Spinal cord (tissue), 10 donors: Measurements from ENCODE around the gene GRIP1. TPM values are rescaled to one million over a fixed set of nuclear protein-coding genes. Genes with fewer than 3 reads are reported as not detected.

Experiments used
- DNase-seq, 6 donors: peaks; one replicate each; pipeline versions ENCODE4 v3.0.0 to v3.0.0-alpha.2; 2013 to 2015; ENCODE audit warnings: low spot score in 6 of 6, low read depth in 4 of 6
- H3K27ac ChIP-seq: one replicate; pipeline ENCODE4 v1.5.1; 2013; ENCODE audit warnings: low read depth, low read length, control low read depth
- H3K27me3 ChIP-seq: one replicate; pipeline ENCODE4 v1.6.1; 2013; ENCODE audit warnings: low read length; ENCODE audit not compliant: control insufficient read depth, insufficient read depth
- H3K36me3 ChIP-seq: one replicate; pipeline ENCODE4 v1.6.1; 2013; ENCODE audit warnings: low read length; ENCODE audit not compliant: control insufficient read depth, insufficient read depth
- H3K4me1 ChIP-seq: one replicate; pipeline ENCODE4 v1.6.1; 2013; ENCODE audit warnings: low read length; ENCODE audit not compliant: control insufficient read depth, insufficient read depth
- H3K4me3 ChIP-seq: one replicate; pipeline ENCODE4 v1.5.1; 2013; ENCODE audit warnings: low read depth, low read length, control low read depth
- H3K9me3 ChIP-seq: one replicate; pipeline ENCODE4 v1.6.1; 2013; ENCODE audit warnings: low read length; ENCODE audit not compliant: control insufficient read depth, insufficient read depth
- WGBS: methylation state at CpG from one replicate; pipeline ENCODE4 v1.1.5; 2013; ENCODE audit warnings: missing lambda C conversion rate; ENCODE audit not compliant: insufficient coverage; 5-methylcytosine and 5-hydroxymethylcytosine counted together
- polyA plus RNA-seq, 2 donors: library from polyadenylated mRNA; unstranded; fragments of 120-200 nt; gene quantifications; one replicate each; pipeline ENCODE4 v1.2.1, GENCODE V29; 2013; ENCODE audit not compliant: insufficient read length in 2 of 2
- total RNA-seq, 2 donors: library from RNA; depleted of rRNA in 1 of 2; stranded (reverse); fragments of 120-200 nt in 1 of 2; fragments of >200 nt in 1 of 2; gene quantifications; one replicate each; pipeline versions ENCODE4 v1.2.3 to v1.2.4, GENCODE V29; 2013 to 2014
- donor health status: healthy.

The GRIP1 gene
- total and polyA plus RNA-seq, 4 donors, result 25.1 to 33.4 (median 29.9) TPM

- WGBS, result 100% methylated on average over 2 of the region's 2 CpGs
- H3K9me3 ChIP-seq, result no peaks in the 10 kb centered on the region
- H3K27me3 ChIP-seq, result no peaks in the 10 kb centered on the region
- DNase-seq, result no peak
- H3K4me3 ChIP-seq, result no peak overlapping the region
- no peaks in the 10 kb centered on the region for H3K4me1 ChIP-seq
- no peak overlapping the region for H3K27ac ChIP-seq
- no peaks in the 10 kb centered on the region for H3K36me3 ChIP-seq
Observed at GRCh38 chr12:66714709-66715108, 35.8 kb upstream of the GRIP1 start.

- H3K27ac ChIP-seq, result no peak overlapping the region
- no CpG with 5 or more reads among the region's 3 CpGs for WGBS
- no peak overlapping the region for H3K4me3 ChIP-seq
- no peak for DNase-seq
- H3K27me3 ChIP-seq, result no peaks in the 10 kb centered on the region
- no peaks in the 10 kb centered on the region for H3K36me3 ChIP-seq
- no peaks in the 10 kb centered on the region for H3K9me3 ChIP-seq
- H3K4me1 ChIP-seq, result no peaks in the 10 kb centered on the region
Observed at GRCh38 chr12:66713984-66714383, 35.1 kb upstream of the GRIP1 start.

GRCh38 chr12:66709893-66710292 lies 31.0 kb upstream of the GRIP1 start:
- DNase-seq, result no peak
- no peaks in the 10 kb centered on the region for H3K4me1 ChIP-seq
- no peak overlapping the region for H3K27ac ChIP-seq
- WGBS, result no CpG with 5 or more reads among the region's 2 CpGs
- H3K4me3 ChIP-seq, result no peak overlapping the region
- H3K27me3 ChIP-seq, result no peaks in the 10 kb centered on the region
- H3K36me3 ChIP-seq, result no peaks in the 10 kb centered on the region
- H3K9me3 ChIP-seq, result peaks cover 2% of the 10 kb centered on the region

- no peaks in the 10 kb centered on the region for H3K27me3 ChIP-seq
- no peaks in the 10 kb centered on the region for H3K36me3 ChIP-seq
- no peak for DNase-seq
- peaks cover 2% of the 10 kb centered on the region for H3K9me3 ChIP-seq
- H3K27ac ChIP-seq, result no peak overlapping the region
- H3K4me1 ChIP-seq, result no peaks in the 10 kb centered on the region
- no peak overlapping the region for H3K4me3 ChIP-seq
- no CpG with 5 or more reads among the region's 1 CpG for WGBS
Observed at GRCh38 chr12:66709457-66709773, 30.5 kb upstream of the GRIP1 start.

GRCh38 chr12:66708704-66709456 lies 30.0 kb upstream of the GRIP1 start:
- H3K9me3 ChIP-seq, result peaks cover 2% of the 10 kb centered on the region
- peak in 2 of 6 donors; percentile 69 to 81 for DNase-seq
- H3K4me1 ChIP-seq, result no peaks in the 10 kb centered on the region
- H3K27me3 ChIP-seq, result no peaks in the 10 kb centered on the region
- no peaks in the 10 kb centered on the region for H3K36me3 ChIP-seq
- H3K27ac ChIP-seq, result no peak overlapping the region
- WGBS, result no CpG with 5 or more reads among the region's 3 CpGs
- H3K4me3 ChIP-seq, result no peak overlapping the region

- H3K9me3 ChIP-seq, result peaks cover 2% of the 10 kb centered on the region
- no CpG with 5 or more reads among the region's 4 CpGs for WGBS
- DNase-seq, result no peak
- no peaks in the 10 kb centered on the region for H3K36me3 ChIP-seq
- H3K4me1 ChIP-seq, result no peaks in the 10 kb centered on the region
- H3K4me3 ChIP-seq, result no peak overlapping the region
- no peaks in the 10 kb centered on the region for H3K27me3 ChIP-seq
- no peak overlapping the region for H3K27ac ChIP-seq
Observed at GRCh38 chr12:66707002-66707697, 28.3 kb upstream of the GRIP1 start.

GRCh38 chr12:66699738-66700482 lies 21.0 kb upstream of the GRIP1 start:
- Histone ChIP-seq H3K27me3 (no peaks in the 10 kb centered on the region), H3K9me3 (no peaks in the 10 kb centered on the region), H3K27ac (no peak overlapping the region), H3K36me3 (no peaks in the 10 kb centered on the region), H3K4me3 (no peak overlapping the region), H3K4me1 (no peaks in the 10 kb centered on the region)
- no peak for DNase-seq
- 75% methylated on average over 2 of the region's 4 CpGs for WGBS

GRCh38 chr12:66698558-66698957 lies 19.7 kb upstream of the GRIP1 start:
- no peaks in the 10 kb centered on the region for H3K27me3 ChIP-seq
- no peak overlapping the region for H3K27ac ChIP-seq
- DNase-seq, result no peak
- H3K4me1 ChIP-seq, result no peaks in the 10 kb centered on the region
- H3K36me3 ChIP-seq, result no peaks in the 10 kb centered on the region
- no peaks in the 10 kb centered on the region for H3K9me3 ChIP-seq
- WGBS, result 89% methylated on average over 1 of the region's 4 CpGs
- H3K4me3 ChIP-seq, result no peak overlapping the region

- Histone ChIP-seq H3K4me3 (no peak overlapping the region), H3K27me3 (no peaks in the 10 kb centered on the region), H3K9me3 (no peaks in the 10 kb centered on the region), H3K27ac (no peak overlapping the region), H3K4me1 (no peaks in the 10 kb centered on the region), H3K36me3 (no peaks in the 10 kb centered on the region)
- DNase-seq, result no peak
- WGBS, result 100% methylated on average over 1 of the region's 3 CpGs
Observed at GRCh38 chr12:66697404-66697803, 18.5 kb upstream of the GRIP1 start.
